GM21723 (cell line): Measurements from ENCODE around the gene MCEMP1.
"Not testable (repeated sequence)": the region's sequence is repeated elsewhere in the genome, so short reads cannot be mapped to it uniquely, and the experiment has no call there.

ENCODE experiments used
- ATAC-seq: cut with Tn5 transposase; IDR thresholded peaks from one replicate; pipeline ENCODE4 v1.9.1; 2021; ENCODE audit warnings: mild to moderate bottlenecking, moderate library complexity; ENCODE audit not compliant: unreplicated experiment

The MCEMP1 gene

GRCh38 chr19:7643629-7644549 is 33.0 kb upstream of the MCEMP1 start:
- not testable (repeated sequence) for ATAC-seq

GRCh38 chr19:7644550-7644877 is 32.4 kb upstream of the MCEMP1 start:
- ATAC-seq = no peak

- no peak for ATAC-seq
Observed at GRCh38 chr19:7645163-7645562, 31.7 kb upstream of the MCEMP1 start.

- ATAC-seq = no peak
Observed at GRCh38 chr19:7645656-7646425, 31.0 kb upstream of the MCEMP1 start.

GRCh38 chr19:7646426-7646700 is 30.5 kb upstream of the MCEMP1 start:
- ATAC-seq = no peak

- ATAC-seq = no peak
Observed at GRCh38 chr19:7647156-7647555, 29.7 kb upstream of the MCEMP1 start.

GRCh38 chr19:7648265-7649014 is 28.4 kb upstream of the MCEMP1 start:
- no peak for ATAC-seq

GRCh38 chr19:7650148-7650547 is 26.7 kb upstream of the MCEMP1 start:
- no peak for ATAC-seq

- no peak for ATAC-seq
Observed at GRCh38 chr19:7652061-7652641, 24.7 kb upstream of the MCEMP1 start.

GRCh38 chr19:7654401-7654800 is 22.5 kb upstream of the MCEMP1 start:
- no peak for ATAC-seq

- no peak for ATAC-seq
Observed at GRCh38 chr19:7655581-7655980, 21.3 kb upstream of the MCEMP1 start.

- ATAC-seq = no peak
Observed at GRCh38 chr19:7657131-7657751, 19.6 kb upstream of the MCEMP1 start.

GRCh38 chr19:7658219-7658686 is 18.6 kb upstream of the MCEMP1 start:
- peak; percentile 78 for ATAC-seq

GRCh38 chr19:7661744-7662538 is 14.9 kb upstream of the MCEMP1 start:
- no peak for ATAC-seq

- ATAC-seq = no peak
Observed at GRCh38 chr19:7662657-7663056, 14.2 kb upstream of the MCEMP1 start.

GRCh38 chr19:7663706-7664105 is 13.2 kb upstream of the MCEMP1 start:
- ATAC-seq = no peak

GRCh38 chr19:7665076-7665475 is 11.8 kb upstream of the MCEMP1 start:
- ATAC-seq = no peak

GRCh38 chr19:7668842-7669241 is 8.0 kb upstream of the MCEMP1 start, which contains the start of gene RETN:
Gene RETN (plus strand): TSS chr19:7669049. CDS start chr19:7669327, 278 bp downstream.
- ATAC-seq = no peak

GRCh38 chr19:7669641-7670040 is 7.2 kb upstream of the MCEMP1 start:
- ATAC-seq = no peak
